Ammon's horn (tissue), 1 donor: ENCODE data around the gene S100A6.

Experiments used
- DNase-seq: peaks from one replicate; pipeline ENCODE4 v3.0.0-alpha.2; 2016; ENCODE audit warnings: low spot score

S100A6 gene

DNA sequence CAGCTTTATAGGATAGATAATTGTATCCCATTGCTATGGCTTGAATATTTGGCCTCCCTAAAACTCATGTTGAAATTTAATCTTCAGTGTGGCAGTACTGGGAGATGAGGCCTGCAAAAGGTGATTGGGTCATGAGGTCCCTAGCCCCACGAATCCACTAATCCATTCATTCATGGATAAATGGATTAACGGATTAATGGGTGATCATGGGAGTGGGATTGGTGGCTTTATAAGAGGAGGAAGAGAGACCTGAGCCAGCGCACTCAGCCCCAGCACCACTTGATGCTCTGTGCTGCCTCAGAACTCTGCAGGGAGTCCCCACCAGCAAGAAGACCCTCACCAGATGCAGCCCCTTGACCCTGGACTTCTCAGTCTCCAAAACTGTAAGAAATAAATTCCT, 32.0 kb downstream of the S100A6 start:
- DNase-seq = no peak

DNA sequence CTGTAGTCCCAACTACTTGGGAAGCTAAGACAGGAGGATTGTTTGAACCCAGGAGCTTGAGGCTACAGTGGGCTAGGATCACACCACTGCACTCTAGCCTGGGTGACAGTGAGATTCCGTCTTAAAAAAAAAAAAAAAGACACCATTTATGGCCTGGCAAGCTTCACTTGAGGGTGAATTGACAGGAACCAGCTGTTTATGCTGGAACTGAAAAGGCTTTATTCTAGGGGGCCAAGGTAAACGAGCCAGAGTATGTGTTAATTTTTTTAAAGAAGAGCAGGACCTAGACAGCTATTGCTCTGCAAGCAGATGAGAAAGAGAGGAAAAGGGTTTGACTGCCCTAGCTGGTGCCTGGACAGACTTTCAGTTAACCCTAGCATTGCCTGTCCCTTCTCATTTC, 37.0 kb downstream of the S100A6 start:
- no peak for DNase-seq

DNA sequence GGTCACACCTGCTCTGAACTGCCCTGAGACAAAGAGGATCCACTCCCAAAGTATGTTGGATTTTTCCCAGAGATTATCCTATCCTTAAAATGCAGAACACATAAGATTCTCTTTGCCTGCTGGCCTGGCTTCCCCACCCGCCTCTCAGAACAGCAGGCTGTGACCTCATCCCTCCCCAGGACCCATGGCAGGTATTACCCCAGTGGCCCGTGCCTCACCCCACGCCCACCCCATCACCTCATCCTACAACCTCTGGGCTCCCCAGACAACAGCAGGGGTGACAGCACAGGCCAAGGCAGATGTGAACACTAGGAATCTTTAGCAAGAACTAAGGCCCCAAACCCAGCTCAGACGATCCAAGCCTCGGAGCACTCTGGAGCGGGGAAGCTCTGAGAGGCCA, 40.3 kb downstream of the S100A6 start:
- DNase-seq = no peak

DNA sequence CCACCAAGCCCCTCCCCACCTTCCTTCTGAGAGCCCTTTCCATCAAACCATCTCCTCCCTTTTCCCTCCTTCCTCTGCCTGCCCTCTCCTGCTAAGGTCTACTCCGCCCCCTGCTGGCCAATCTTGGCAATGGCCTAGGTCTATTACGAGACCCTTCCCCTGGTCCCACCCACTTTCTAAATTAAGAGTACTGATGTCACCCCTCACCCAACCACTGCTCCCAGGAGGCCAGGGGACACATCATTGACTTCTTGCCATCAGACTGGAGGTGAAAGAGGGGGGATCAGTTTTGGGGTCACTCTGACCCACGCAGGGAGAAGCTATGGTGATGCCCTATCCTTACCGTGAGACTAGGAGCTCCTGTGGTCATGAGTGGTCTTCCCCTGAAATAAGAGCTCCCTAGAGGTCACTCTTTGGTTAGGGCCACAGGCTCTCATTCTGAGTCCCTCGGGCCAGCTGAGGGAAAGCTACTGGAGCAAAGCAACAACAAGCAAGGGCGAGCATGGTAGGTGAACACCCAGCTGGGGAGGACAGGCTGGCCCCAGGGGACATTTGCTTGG, 40.7 kb downstream of the S100A6 start:
- DNase-seq = peak; percentile 53

DNA sequence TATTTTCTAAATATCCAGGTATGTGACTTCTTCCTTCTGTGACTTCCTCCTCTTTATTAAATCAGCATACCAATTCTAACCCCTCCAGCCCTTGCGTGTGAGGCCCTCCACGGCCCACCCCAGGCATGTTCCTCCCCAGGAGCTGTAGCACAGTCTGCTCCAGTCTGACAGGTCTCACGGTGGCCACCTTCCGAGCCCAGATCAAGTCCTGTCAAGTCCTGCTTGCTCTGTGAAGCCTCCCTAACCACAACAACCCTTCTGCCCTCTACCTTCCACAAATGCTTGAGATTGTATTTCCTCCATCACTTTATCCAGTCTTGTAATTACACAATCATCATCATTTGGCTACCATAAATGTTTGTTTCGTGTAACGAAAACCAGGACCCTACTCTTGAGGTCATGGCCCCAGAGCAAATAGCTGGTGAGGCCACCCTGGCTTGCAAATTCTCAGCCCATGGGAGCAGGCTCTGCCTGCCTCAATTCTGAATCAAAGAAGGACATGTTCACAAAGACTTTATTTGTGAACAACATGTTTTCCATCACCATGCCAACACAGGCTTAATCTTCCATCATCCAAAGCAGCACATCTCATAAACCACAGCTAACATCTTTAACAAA, 42.3 kb downstream of the S100A6 start:
- DNase-seq = peak; percentile 22

DNA sequence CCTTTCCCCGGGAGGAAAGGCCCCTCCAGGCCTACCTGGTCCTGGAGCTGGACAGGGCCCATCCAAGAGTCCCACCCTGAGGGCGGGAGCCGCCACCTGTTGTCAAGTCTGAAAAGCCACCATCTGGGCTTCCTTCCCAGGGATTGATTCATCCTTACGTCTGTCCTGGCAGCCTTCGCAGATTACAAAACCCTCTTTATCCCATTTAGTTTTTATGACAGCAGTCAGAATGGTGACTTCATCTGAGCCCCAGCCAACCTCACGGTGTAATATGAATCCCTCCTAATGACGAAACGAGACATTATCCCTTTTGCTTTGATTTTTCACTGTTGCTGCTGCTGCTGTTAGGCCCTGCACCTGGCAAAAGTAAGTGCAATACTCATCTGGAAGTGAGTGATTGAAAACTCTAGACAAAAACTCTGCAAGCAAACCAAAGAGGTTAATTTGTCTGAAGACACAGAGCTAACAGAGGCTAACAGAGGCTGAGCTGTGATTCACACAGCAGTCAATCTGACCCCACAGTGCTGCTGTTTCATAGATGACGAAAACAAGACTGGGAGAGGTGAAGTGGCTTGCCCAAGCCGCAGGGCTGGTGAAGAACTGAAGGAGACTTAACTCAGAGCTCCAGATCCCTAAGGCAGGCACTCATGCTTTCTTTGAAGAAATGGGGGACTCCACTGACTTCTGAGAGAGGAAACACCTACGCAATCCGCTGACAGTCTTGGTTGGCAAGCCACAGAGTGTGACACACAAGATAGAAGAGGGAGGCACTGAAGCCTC, 45.3 kb downstream of the S100A6 start:
- DNase-seq = peak; percentile 55

DNA sequence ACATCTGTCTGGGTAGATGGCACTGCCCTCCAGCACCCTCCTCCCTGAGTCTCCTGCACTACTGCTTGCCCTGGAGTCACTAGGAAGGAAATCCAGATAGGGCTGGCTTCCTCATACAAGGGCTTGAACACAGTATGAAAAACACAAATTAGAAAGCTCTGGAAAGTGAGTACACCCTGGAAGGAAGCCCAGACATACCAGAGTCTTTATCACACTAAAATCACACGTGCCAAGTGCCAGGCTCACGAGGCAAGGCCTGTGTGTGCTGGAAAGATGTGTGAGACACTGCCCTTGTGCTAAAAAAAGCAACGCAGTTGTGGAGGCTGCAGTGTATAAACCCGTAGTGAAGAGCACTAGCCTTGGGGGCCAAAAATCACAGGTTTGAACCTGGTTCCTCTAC, 47.1 kb downstream of the S100A6 start:
- DNase-seq = no peak

DNA sequence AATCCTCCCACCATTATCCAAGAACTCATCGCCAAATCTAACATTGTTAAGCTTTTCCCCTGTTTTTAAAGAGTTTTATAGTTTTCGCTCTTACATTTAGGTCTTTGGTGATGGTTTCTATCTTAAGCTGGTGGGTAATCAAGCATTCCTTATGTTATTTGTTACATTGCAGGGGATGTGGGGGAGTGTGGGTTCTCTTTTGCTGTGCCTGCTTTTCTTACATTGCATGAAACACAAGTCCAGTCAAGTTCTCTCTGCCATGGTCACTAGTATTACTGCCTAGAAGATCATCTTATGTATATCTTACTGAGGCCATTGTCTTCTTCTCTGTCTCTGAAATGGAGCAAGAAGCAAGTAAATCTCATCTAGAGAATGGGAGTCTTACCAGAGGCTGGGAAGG, 48.1 kb downstream of the S100A6 start:
- no peak for DNase-seq

DNA sequence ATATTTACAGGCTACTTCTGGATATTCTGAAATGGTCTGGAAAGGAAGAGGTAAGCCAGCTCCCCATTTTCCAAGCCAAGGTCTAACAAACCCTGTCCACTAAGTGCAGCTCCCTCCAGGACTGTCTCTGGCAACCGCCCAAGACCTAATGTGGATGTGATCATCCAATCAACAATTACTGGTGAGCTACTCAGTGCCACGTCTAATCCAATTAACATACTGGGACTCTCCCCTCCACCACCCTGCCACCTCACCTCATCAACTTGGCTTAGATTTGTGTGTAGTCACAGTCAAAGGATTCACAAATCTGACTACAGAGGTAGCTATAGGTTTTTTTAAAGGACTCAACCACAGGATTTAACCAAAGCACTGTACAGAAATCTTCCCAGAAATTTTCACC, 49.9 kb downstream of the S100A6 start:
- DNase-seq = no peak
